ENCODE results near the gene HSPA9.

The HSPA9 gene

DNA sequence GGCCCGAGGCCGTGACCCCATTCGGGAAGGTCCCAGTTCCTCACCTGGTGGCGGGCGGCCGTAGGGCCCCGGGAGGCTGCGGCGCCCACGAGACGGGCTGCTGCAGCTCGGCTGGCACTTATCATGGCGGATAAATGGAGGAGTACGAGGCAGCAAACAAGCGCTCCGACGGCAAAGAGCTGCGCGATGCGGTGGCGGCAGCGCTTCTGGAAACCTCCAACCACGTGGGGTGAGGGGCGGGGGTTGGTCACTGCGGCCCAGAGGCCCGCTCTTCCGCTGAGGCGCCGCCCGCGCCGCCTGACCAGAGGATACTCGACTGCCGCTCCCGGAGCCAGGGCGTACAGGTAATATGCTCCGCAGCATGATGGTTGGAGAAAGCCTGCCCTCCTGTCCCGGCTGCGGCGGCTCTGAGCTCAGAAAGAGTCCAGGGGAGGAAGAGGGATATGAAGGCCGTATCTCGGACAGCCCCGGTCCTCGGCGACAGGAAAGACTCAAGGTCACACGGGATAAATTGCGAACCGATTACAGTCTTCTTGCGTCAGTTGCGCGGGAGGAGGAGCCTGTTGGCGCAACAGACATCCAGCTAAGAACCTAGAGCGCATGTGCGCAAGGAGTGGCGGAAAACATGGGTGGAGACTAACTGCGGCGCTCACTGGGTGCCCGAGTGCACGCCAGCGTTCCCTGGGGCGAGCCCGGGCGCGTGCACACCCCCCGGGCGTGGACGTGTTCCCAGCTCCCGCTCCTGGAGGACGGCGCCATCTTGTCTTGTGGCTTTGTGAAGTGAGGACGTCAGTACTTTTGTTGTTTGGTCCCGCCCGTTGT lies at the start of gene HSPA9:
Gene HSPA9 (minus strand): TSS at position 208 of the 822 bp plus-strand sequence. CDS start 83 bp downstream, at position 125.
- DNase-seq = peak; percentile 97 to 99

DNA sequence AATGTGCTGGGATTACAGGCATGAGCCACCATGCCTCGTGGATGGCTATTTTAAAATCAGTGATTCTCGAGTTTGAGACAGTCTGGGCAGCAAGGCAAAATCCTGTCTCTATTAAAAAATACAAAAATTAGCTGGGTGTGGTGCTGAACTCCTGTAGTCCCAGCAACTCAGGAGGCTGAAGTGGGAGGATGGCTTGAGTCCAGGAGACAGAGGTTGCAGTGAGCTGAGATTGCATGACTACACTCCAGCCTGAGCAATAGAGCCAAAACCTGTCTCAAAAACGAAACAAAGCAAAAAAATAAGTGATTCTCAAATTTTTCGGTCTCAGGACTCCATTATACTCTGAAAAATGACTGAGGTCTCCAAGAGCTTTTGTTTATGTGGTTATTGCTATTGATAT lies 47.9 kb upstream of the HSPA9 start:
- no peak for DNase-seq

DNA sequence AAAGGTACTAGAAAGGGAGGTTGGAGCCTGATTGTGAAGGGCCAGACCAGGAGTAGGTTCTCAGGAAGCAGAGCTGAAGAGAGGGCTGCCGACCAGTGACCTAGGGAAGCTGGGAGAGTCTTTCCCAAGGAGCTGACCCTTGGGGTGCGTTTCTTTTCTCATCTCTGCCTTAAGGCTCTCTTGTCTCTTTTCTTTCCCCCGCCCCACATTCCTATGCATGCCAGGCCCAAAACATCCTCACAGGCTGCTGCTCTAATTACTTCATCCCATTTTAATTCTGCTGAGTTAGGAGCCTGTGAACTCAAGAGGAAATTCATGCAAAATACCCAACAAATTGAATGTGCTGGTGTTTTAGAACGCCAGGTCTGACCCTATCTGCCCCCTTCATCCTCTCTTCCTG lies 46.9 kb upstream of the HSPA9 start:
- DNase-seq = no peak

GRCh38 chr5:138620663-138621224 lies 45.5 kb upstream of the HSPA9 start:
- no peak for DNase-seq

GRCh38 chr5:138616508-138616907 lies 41.3 kb upstream of the HSPA9 start:
- no peak for DNase-seq

DNA sequence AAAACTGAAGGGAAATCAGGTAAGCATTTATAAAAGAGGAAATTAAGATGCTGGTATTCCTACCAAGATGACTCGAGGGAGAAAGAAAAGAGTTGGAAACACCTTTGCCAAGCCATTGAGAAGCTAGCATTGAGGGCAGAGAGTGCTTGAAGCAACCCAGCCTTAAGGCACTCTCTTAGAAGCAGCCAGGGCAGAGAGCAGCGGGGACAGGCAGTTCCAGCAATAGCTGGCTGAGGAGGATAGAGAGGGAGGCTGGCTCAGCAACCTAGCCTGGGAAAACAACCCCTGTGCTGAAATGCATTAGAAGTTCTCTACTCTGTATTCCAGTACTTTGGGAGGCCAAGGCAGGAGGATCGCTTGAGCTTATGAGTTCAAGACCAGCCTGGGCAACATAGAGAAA lies 40.3 kb upstream of the HSPA9 start:
- DNase-seq = no peak

- no peak for DNase-seq
Measured at GRCh38 chr5:138611678-138612218, 36.5 kb upstream of the HSPA9 start.

DNA sequence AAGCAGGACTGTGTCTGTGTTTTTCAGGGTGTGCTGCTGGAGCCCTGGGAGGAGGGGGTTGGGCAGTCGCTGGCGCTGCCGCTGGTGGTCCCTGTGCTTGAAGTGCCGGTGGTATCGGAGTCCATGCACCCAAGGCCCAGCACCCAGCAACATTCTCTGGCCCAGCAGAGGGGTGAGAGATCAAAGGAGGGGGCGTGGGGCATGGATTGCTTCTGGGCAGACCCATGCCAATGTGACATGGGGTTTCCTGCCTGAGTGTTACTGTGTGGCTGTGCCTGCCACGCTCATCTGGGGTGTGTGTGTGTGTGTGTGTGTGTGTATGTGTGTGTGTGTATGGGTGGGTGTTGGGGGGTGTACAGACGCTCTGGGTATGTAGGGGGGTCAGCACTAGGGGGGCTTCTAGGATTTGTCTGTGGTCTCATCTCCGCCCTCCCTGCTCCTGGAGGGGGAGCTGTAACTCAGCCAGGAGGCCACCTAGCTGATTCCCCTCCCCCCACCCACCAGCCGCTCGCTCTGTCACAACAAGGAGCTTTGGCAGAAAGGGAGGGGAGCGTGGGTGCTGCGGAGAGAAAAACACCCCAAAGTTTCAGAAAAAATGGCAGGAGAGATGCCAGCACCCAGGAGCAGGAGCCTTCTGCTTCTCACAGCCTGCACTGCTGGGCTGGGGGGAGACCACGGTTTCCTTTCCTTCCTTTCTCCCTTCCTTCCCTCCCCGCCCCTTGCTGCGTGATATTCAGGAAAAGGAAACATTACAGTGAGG lies 35.9 kb upstream of the HSPA9 start:
- peak; percentile 48 to 59 for DNase-seq

GRCh38 chr5:138610415-138610917 lies 35.3 kb upstream of the HSPA9 start:
- DNase-seq = peak in 1 of 2 experiments; percentile 25

- peak in 1 of 2 experiments; percentile 47 for DNase-seq
Measured at GRCh38 chr5:138606378-138607064, 31.3 kb upstream of the HSPA9 start.

- DNase-seq = peak; percentile 33 to 68
Measured at GRCh38 chr5:138605254-138605972, 30.2 kb upstream of the HSPA9 start.

DNA sequence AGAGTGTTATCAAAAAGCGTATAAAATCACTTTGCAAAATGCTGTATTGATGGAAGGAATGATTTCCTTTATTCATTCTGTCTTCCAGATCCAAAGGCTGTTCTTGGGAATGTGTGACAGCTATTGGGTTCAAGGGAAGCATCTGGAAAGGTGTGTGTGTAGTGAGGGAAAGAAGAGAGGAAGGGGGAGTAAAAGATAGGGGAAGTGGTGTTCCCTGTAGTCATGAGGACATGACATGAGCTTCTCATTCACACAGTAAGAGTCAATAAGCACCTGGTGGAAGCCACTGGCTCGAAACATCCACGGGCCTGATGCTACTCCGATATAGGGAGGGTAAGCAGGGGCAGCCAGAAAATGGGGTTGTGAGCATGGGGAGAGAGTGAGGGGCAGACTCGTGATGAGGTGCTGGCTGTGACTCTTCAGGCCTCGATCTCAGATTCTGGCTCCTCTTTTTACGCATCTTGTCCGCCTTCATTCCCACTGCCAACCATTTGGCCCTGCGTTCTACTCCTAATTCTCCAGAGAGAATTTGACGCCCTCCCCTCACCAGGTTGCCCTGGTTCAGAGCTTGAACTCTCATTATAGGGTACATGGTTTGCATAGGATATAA lies 29.1 kb upstream of the HSPA9 start:
- DNase-seq = no peak

GRCh38 chr5:138603249-138603920 lies 28.2 kb upstream of the HSPA9 start:
- DNase-seq = no peak

DNA sequence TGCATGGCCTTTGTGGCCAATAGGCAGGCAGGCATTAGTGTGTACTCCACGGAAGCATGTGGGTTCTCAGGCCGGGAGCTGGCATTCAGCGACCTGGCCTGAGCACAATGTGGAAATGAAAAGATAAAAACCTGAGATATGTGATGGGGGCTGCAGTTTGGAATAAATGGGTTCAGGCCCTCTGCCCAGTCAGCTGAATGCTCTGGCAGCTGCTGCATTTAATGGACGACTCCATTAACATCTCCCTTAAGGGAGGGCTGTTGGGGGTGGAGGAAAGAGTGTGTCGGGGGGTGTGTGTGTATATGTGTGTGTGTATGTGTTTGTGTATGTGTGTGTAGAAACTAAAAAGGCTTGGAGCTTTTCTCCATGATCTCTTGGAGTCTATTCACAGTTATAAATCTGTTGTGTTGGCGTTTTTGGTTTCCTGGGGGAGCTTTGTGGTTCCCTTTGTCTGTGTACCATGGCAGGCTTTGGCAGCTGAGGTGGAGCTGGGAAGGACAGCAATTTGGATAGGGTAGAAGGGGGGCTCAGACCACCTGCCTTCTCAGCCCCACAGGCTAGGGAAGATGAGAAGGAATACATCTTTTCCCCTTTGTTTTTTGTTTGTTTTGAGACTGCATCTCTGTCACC lies 27.3 kb upstream of the HSPA9 start:
- no peak for DNase-seq

- no peak for DNase-seq
Measured at GRCh38 chr5:138601444-138601843, 26.2 kb upstream of the HSPA9 start.

DNA sequence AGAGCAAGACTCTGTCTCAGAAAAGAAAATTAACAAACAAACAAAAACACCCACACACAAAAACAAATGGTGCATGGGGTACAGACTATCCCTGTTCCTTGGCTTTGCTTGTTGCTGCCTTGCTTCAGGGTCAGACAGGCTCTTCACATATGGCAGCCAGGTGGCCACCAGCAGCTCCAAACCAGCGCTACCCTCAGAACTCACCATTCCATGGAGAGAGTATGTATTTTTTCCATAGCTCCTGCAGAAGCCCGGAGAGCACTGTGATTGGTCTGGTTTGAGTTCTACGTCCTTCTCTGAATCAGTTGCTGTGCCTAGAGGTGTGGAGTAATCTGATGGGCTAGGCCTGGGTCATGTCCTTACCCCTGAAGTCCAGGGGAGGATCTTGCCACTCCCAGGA lies 25.2 kb upstream of the HSPA9 start:
- DNase-seq = no peak

- DNase-seq = no peak
Measured at GRCh38 chr5:138597661-138598400, 22.6 kb upstream of the HSPA9 start.

DNA sequence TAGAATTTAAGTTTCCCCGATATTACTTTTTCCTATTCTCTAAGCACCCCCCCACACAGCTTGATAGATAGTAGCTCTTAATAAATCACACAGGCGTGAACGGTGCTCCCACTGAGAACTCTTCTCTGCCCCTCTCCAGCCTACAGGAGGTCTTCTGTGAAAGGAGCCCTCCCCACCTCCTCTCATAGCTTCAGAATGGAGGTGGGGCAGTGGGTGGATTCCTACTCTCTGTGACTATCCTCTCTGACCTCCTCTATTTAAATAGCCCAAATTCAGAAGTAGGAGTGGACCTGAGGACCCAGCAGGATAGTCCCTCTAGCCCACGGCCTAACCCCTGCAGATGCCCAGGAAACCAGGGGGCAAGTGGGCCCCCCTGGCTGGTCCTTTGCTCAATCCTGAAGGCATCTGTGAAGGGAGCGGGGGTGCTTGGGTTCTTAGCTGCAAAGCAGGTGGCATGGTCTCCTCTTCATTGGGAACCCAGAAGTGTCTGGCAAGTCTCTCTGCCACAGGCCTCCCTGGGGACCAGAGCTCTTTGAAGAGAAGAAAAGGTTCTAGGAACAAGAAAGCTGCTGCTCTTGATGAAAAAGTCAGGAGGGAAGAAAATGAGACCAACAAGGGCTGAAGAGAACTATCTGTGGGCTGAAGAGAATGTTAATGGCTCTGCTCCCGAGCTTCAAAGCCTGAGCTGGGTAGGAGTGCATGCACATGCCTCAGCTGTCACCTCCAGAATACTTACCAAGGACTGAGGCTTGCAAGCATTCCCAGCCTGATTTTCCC lies 21.1 kb upstream of the HSPA9 start:
- no peak for DNase-seq

Measured in NCI-H524 (cell line).